ENCODE data around the gene CCM2. TPM values are rescaled to one million over a fixed set of nuclear protein-coding genes. Genes with fewer than 3 reads are reported as not detected.

Gene CCM2
- total RNA-seq, 1 experiment from 2014 or later = 61.5 TPM

DNA sequence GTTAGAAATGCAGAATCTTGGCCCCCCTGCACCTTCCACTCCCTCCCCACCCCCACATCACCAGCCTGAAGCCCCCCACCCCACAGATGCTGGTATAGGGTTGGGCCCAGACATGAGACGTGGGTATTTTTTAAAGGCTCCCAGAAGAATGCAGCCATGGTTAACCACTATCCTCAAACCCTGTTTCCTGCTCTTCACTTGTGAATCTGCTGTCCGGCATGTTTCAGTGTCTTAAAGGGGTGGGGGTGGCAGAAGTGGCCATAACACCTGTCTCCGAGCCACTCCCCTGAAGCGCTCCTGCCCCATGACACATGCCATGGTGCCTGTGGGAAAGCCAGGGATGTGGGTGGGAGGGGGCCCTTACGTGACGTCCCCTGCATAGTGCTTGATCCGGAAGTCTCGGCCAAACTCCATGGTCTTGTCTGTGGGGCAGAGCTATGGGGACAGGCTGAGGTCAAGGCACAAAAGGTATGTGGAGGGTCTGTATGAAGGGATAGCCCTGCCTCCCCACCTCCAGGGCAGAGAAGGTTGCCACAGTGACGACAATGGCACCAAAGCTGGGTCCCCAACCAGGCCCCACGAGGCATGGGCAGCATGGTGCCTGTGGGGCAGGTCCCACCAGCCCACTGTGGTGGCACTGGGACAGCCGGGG lies 30.8 kb upstream of the CCM2 start:
- DNase-seq (ENCODE audit: low spot score) = no peak

- no peak for DNase-seq (ENCODE audit: low spot score)
These were observed 30.1 kb upstream of the CCM2 start for GRCh38 chr7:44969701-44970522.

DNA sequence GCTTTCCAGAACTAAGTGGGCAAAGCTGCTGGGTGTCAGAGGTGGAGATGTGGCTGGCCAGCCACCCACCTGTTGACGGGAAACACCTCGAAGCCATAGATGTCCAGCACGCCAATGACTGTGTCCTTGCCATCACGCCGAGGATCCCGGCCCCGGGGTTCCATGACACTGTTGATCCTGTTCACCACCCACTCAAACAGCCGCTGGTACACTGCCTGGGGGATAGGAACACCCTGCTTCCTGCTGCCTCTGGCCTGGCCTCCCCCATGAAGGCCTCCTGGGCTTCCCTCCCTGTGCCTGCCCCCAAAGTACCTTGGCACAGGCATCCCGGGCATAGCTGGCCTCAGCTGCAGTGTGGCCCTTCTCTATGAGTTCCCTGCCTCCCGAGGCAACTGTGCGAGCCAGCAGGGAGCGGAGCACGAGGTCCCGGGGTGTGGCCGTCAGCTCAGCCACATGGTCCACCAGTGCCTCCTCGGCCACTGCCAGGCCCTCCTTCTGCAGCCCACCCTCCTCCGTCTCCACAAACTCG lies 29.4 kb upstream of the CCM2 start:
- no peak for DNase-seq (ENCODE audit: low spot score)

DNA sequence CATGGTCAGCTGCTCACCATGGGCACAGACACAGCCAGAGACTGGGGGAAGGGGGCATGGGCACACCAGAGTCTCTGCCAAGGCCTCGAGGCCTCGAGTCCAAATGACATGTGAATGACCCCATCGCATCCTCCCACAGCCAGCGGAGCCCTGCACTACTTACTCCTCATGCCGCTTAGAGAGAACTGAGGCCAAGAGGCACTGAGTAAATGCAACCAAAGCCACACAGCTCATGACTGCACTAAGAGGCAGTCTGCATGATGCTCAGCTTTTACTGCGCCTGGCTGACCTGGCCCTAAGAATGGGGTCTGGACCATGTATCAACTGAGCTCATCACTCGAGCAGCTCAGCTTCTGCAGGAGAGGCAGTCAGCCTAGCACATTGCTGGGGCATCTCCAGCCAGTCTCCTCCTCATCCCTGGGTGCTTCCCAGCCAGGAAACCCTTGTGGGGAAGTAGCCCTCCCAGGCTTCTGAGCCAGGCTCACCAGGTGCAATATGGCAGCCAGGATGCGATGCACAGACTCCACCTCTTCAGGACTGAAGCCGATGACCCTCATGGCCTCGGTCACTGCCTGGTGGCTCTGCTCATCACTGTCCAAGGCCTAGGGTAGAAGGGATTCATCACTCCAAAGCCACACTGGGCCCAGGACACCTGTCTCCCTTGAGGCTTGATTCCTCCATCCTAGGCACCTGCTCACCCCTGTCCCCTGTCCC lies 28.7 kb upstream of the CCM2 start:
- no peak for DNase-seq (ENCODE audit: low spot score)

DNA sequence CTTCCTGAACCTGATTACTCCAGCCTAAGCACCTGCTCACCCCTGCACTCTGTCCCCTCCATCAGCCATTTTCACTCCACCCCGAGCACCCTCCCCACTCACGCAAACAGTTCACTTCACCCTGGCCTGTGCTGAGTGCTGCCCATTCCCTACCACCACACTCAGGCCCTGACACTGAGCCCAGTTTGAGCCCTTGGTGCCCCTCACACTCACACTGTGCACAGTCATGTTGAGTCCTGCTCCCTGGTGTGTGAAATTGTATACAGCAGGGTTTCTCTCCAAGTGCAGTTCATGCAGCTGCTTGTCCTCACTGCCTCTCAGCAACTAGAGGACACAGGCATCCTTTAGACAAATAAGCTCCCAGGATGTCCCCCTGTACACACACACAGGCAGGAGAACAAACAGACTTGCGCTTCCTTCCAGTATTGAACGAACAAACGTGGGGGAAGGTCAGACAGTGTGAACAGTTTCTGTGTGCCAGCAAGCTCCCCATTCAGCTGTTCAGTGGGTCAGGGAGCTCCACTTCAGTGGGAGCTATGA lies 28.0 kb upstream of the CCM2 start:
- no peak for DNase-seq (ENCODE audit: low spot score)

DNA sequence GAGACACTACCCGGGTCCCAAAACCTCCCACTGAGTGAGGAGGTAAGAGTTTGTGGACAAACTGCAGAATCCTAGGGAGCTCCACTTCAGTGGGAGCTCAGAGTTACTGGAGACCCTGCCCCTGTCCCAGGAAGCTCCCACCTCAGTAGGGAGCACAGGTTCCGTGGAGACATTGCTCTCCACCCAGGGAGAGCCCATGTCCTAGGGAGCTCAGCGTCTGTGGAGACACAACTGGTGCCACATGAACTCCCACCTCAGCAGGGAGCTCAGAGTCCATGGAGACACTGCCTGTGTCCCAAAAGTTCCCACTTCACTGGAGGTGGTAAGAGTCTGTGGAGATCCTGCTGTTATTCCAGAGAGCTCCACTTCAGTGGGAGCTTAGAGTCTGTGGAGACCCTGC lies 27.4 kb upstream of the CCM2 start:
- no peak for DNase-seq (ENCODE audit: low spot score)

DNA sequence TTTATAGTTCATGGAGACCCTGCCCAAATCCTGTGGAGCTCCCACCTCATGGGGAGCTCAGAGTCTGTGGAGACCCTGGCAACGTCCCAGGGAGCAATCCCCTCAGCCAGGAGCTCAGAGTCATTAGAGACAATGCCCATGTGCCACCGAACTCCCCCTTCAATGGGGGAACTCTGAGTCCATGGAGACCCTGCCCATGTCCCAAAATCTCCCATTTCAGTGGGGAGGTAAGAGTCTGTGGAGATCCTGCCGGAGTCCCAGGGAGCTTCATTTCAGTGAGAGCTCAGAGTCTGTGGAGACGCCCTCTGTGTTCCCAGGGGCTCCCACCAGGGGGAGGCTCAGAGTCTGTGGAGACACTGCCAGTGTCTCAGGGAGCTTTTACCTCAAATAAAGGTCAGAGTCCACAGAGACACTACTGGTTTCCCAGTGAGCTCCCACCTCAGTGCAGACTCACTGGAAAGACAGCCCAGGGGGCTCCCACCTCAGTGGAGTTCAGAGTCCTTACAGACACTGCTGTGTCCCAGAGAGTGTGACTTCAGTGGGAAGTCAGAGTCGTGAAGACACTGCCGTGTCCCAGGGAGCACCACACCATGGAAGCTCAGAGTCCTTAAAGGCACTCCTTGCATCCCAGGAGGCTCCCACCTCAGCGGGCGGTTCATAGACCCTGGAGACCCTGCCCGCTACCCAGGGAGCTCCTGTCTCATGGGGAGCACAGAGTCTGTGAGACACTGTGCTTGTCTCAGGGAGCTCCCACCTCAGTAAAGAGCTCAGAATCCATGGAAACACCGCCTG lies 26.2 kb upstream of the CCM2 start:
- DNase-seq (ENCODE audit: low spot score) = no peak

DNA sequence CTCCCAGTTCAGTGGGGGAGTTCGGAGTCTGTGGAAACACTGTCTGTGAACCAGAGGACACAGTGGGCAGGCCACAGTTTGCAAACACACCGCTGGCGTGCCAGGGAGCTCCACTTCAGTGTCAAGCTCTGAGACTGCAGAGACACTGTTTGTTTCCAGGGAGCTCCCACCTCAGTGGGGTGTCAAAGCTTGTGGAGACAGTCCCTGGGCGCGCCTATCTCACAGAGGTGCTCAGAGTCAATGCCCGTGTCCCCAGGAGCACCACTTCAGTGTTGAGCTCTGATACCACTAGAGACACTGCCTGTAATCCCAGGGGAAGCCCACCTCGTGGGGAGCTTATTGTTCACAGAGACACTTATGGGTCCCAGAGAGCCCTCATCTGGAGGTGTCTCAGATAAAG lies 25.5 kb upstream of the CCM2 start:
- DNase-seq (ENCODE audit: low spot score) = no peak

DNA sequence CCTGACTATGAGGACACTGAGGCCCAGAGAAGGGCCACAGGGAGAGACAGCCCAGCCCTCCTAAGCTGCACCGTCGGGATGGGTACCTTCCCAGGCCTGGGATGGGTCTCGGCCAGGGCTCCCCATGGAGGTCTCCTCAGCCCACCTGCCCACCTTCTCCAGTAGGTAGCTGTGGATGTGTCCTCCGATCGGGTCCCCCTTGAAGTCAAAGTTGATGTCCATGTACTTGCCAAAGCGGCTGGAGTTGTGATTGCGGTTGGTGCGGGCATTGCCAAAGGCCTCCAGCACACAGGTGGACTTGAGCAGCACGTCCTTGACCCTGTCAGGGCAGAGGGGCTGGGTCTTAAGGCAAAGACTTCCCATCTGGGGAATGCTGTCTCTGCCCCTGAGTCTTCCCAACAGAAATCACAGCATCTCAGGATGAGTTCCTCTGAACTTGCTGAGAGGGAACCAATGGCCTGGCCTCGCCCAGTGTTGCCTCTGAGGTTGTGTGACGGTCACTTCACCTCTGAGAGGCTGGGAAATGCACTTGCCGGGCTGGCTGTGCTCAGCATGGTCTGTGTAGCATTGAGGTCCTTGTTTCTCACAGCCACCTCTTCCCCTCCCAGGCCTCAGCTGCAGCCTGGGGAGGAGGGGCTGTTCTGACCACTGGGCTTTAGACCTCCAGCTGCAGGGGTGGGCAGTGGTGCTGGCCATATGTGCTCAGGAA lies 24.5 kb upstream of the CCM2 start:
- no peak for DNase-seq (ENCODE audit: low spot score)

DNA sequence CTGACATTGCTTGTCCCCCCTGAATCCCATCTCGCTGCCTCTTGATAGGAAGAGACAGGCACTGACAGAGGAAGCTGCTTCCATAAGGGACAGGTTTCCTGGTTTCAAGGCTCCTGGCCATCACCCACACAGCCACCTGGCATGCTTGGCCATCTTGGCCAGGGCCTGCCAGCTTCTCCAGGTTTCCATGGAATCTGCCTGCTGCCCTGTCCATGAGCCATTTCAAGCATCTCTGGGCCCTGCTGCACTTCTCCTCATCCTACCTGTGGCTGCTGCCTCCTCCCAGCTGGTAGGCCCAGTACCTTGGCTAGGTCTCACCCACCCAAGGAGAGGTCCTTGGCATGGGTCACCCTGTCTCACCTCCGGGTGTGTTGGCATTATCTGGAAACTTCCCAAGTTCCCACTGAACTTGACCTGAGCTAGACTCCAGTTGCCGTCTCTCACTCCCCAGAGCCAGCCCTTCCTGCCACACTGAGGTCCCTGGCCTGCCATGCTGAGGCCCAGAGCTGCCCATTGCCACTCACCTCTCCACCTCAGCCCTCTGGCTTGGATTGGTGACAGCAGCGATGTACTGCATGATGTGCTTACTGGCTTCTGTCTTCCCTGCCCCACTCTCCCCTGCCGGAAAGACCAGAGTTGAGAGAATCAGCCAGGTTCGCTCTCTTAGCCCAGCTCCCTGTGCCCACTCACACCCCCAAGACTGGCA lies 23.8 kb upstream of the CCM2 start:
- no peak for DNase-seq (ENCODE audit: low spot score)

DNA sequence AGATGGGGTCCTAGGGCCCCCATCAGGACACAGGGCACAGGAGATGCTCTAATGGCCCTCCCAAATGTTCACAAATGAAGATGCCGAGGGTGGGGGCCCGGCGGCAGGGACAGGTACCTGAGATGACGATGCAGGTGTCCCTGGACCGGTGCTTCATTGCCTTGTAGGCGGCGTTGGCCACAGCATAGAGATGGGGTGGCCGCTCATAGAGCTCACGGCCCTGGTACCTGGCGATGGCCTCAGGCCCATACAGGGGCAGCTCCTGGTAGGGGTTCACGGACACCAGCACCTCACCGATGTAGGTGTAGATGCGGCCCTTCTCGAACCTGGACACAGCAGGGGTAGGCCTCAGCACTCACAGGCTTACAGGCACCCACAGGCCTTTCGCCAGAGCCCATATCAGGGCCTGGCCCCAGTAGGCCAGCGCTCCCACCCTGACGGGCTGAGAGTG lies 23.2 kb upstream of the CCM2 start:
- DNase-seq (ENCODE audit: low spot score) = no peak

DNA sequence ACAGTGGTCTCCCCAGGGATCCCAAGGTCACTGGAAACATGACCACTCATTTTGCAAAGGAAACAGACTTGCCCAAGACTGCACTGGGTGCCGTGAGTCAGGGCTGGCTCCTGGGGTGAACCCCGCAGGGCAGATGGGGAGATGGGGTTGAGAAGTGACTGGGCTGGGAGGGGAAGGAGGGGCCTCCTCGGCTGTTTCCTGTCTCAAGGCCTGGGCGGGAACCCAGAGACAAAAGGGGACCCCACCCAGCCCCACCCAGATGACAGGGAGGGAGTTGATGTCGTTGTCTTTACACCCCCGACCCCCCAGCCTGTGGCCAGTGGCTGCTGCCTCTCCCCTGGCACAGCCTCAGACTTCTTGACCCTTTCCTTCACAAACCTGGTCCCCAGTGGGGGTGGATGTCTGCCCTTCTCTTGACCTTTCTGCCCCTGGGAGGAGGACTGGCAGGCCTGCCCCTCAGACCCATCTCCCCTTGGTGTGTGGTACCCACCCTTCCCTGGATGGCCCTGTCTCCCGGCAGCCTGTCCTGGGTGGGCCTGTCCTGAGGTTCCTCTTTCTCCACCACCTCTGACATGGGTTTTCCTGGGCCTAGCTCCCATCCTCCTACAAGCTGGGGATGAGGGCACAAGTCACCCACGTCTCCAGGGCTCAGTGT lies 22.6 kb upstream of the CCM2 start:
- DNase-seq (ENCODE audit: low spot score) = no peak

DNA sequence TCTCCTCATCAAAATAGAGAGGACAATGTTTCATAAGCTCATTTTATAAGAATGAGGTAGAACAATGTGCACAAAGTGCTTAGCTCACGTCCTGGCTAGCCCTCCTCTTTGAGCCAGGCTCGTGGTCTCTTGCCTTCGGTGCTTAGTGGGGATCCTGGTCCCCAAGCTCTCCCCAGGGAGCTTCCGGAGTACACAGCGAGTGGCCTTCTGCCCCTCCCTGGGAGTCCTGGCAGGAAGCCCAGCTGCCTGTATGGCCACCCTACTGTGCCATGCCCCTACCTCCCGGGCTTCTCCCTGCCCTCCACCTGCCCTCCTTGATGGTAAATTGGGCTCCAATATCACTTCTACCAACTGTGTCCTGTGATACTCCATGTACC lies 22.1 kb upstream of the CCM2 start:
- no peak for DNase-seq (ENCODE audit: low spot score)

- no peak for DNase-seq (ENCODE audit: low spot score)
These were observed 21.3 kb upstream of the CCM2 start, which contains the start of gene MYO1G for GRCh38 chr7:44978511-44979366. TSS of gene MYO1G (minus strand) at chr7:44979015. CDS start at chr7:44978961, 54 bp downstream.

- DNase-seq (ENCODE audit: low spot score) = no peak
These were observed 20.3 kb upstream of the CCM2 start for GRCh38 chr7:44979481-44980392.

GRCh38 chr7:44980393-44981034 lies 19.5 kb upstream of the CCM2 start:
- DNase-seq (ENCODE audit: low spot score) = no peak

All from H4 (cell line).